ENCODE measurements around the gene RPGRIP1.

GRCh38 chr14:21258889-21259787 is 20.7 kb upstream of the RPGRIP1 start:
- TF ChIP-seq CTCF (IDR thresholded peaks at IDR 0.05; ENCODE audit: insufficient read depth, low read depth, low read length) = no peak
- TF ChIP-seq EZH2 (IDR thresholded peaks at IDR 0.05; ENCODE audit: insufficient read depth, low read length) = no peak

Measured in astrocyte (in vitro differentiated cells and primary cell).